Retina (tissue), 1 donor: ENCODE data around the gene CNGA1.
A peak's percentile ranks its signal among the peaks of the same experiment; 100 is the strongest.
"Not testable (repeated sequence)": the region's sequence is repeated elsewhere in the genome, so short reads cannot be mapped to it uniquely, and the experiment has no call there.

ENCODE experiments used
- DNase-seq: peaks from one replicate; pipeline ENCODE4 v3.0.0-alpha.2; 2016

Gene CNGA1

GRCh38 chr4:47954245-47954644, 62.2 kb downstream of the CNGA1 start:
- DNase-seq: no peak

DNA sequence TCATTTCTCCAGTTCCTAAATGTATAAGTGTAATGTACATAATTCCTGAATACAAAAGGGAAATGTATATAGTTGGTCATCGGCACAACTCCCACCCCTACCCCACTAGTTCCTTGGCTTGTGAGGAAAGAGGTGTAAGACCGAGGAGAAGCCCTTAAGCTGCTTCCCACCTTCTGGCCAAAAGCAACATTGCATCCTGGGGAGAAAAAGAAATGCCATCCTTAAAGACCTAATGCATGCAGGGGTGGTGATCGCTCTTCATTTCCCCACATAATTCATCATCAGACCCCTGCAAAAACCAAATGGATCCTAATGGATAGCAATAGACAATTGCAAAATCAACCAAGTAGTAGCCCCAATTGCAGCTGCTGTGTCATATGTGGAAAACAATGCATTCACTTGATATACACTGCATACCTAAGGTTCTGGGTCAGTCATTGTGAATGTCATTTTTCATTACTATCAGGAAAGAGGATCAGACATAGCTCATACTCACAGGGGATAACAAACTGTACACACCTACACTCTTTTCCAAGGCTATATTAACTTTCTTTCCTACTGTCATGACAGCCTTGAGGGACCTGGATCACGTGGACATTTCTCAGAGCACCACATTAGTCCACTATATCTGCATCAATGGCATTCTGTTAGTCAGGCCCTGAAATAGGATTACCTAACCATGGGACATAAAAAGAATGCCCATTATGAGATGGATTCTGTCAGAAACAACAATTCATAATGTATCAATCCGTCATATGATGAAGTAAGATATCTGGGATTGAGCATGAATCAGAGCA, 70.4 kb downstream of the CNGA1 start:
- no peak for DNase-seq

GRCh38 chr4:47942081-47942819, 74.2 kb downstream of the CNGA1 start:
- no peak for DNase-seq

DNA sequence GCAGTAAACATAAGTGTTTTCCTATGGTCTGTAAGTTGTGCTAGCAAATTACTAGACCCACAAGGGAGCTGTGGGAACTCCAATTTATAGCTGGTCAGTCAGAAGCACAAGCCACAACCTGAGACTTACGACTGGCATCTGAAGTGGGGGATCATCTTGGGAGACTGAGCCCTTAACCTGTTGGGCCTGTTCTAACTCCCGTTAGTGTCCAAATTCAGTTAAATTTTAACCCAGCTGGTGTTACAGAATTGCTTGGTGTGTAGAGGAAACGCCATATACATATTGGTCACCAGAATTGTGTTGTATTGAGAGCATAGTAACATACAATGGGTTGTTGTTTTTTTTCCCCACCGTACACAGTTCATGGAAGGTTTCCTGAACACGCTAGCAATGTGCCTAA, 77.0 kb downstream of the CNGA1 start:
- no peak for DNase-seq

- no peak for DNase-seq
Measured at GRCh38 chr4:47936336-47936735, 80.1 kb downstream of the CNGA1 start.

GRCh38 chr4:47933840-47934239, 82.6 kb downstream of the CNGA1 start:
- no peak for DNase-seq

DNA sequence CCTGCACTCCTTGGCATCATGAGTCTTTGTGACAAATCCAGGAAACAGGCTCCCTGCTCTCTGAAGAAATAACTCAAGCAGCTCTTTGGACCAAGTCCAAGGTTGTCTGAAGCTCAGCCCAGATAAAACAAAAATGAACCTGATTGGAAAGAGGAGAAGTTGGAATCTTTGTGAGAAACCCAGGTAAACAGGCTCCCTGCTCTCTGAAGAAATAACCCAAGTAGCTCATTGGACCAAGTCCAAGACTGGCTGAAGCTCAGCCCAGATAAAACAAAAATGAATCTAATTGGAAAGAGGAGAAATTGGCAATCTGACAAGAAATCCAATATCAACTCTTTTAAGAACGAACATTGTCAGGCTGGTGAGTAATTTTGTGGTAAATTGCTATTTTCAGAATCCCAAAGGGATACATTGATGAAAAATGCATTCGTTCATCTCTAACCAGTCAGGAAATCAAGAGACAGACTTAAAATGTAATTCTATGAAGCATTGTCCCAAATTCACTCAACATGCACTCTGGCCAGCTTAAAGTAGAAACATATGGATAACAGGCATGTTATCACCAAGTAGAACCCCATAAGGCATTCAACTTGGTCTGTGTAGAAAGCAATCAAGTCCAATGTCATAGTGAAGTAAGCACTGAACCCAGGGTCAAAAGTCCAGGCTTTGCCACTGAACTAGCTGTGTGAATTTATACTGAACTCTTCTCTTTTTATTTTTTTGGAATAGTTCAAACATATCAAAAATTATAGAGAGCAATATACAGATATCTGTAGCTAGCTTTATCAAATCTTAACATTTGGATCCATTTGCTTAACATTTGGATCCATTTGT, 85.3 kb downstream of the CNGA1 start:
- DNase-seq: no peak

GRCh38 chr4:47929682-47930201, 86.7 kb downstream of the CNGA1 start:
- DNase-seq: no peak

GRCh38 chr4:47926667-47927258, 89.7 kb downstream of the CNGA1 start:
- DNase-seq: peak; percentile 69

DNA sequence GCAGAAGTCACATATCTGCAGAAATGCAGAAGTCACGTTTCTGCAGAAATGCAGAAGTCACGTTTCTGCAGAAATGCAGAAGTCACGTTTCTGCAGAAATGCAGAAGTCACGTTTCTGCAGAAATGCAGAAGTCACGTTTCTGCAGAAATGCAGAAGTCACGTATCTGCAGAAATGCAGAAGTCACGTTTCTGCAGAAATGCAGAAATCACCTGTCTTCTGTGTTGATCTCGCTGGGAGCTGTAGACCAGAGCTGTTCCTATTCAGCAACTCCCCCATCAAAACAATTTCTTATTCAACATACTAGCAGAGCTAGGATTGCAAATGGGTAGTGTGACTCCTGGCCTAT, 93.2 kb downstream of the CNGA1 start:
- not testable (repeated sequence) for DNase-seq

DNA sequence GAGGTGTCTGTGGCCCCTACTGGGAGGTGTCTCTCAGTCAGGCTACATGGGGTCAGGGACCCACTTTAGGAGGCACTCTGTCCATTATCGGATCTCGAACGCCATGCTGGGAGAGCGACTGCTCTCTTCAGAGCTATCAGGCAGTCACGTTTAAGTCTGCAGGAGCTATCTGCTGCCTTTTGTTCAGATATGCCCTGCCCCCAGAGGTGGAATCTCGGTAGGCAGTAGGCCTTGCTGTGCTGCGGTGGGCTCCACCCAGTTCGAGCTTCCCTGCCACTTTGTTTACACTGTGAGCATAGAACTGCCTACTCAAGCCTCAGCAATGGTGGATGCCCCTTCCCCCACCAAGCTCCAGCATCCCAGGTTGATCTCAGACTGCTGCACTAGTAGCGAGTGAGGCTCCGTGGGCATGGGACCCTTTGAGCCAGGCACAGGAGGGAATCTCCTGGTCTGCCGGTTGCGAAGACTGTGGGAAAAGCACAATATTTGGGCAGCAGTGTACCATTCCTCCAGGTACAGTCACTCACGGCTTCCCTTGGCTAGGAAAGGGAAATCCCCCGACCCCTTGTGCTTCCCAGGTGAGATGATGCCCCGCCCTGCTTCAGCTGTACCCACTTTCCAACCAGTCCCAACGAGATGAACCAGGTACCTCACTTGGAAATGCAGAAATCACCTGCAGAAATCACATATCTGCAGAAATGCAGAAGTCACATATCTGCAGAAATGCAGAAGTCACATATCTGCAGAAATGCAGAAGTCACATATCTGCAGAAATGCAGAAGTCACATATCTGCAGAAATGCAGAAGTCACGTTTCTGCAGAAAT, 93.8 kb downstream of the CNGA1 start:
- not testable (repeated sequence) for DNase-seq

DNA sequence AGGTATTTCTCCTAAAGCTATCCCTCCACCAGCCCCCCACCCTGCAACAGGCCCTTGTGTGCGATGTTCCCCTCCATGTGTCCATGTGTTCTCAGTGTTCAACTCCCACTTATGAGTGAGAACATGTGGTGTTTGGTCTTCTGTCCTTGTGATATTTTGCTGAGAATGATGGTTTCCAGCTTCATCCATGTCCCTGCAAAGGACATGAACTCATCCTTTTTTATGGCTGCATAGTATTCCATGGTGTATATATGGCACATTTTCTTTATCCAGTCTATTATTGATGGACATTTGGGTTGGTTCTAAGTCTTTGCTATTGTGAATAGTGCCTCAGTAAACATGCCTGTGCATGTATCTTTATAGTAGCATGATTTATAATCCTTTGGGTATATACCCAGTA, 99.3 kb downstream of the CNGA1 start:
- not testable (repeated sequence) for DNase-seq

DNA sequence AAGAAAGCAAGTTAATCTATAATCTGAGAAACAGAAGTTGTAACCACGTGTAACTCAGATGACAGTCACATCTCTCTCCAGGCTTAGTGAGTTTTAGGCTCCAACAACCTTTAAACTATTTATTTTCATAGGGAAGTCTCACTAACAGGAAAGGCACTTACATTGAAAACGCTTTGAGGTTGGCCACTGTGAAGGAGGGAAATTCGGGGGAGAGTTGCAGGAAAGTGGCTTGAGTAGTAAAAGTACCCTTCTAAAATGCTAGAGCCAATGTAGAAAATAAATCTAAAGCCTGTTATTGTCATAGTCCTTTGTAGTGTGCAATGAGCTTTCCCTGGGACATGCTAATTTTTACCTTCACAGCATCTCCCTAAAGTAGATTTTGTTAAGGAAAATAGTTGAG, 101.1 kb downstream of the CNGA1 start:
- DNase-seq: no peak

- DNase-seq: no peak
Measured at GRCh38 chr4:47914926-47915237, 101.6 kb downstream of the CNGA1 start.

GRCh38 chr4:47914220-47914925, 102.1 kb downstream of the CNGA1 start, which contains the start of gene NFXL1:
Gene NFXL1 (minus strand): TSS chr4:47914583. CDS start chr4:47914203, 380 bp downstream.
- peak; percentile 94 for DNase-seq

GRCh38 chr4:47913861-47914219, 102.6 kb downstream of the CNGA1 start:
- no peak for DNase-seq

- DNase-seq: no peak
Measured at GRCh38 chr4:47913330-47913729, 103.2 kb downstream of the CNGA1 start.

DNA sequence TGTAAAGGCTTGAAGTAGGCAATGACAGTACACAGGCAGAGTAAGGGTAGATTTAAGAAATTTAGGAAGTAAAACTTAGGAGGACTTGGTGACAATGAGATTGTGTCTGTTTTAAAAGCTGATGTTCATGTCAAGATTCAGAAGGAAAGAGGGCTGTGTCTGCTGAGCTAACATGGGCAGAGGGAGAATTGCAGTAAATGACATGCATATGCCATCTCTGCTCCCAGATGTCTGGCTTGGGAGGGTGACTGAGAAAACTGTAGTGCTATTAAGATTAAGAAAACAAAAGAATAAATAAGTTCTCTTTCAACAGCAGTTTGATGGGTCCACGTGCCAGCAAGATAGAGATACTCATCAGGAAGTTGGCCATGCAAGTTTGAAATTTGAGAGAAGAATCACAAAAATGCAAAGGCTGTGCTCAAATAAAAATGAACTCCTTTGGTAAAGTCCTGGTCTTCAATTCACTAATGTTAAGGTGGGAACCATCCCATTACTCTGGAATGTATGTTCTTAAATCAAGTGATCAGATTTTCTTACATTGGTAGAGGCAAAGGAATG, 109.3 kb downstream of the CNGA1 start:
- no peak for DNase-seq

- no peak for DNase-seq
Measured at GRCh38 chr4:47899639-47900038, 116.8 kb downstream of the CNGA1 start.

DNA sequence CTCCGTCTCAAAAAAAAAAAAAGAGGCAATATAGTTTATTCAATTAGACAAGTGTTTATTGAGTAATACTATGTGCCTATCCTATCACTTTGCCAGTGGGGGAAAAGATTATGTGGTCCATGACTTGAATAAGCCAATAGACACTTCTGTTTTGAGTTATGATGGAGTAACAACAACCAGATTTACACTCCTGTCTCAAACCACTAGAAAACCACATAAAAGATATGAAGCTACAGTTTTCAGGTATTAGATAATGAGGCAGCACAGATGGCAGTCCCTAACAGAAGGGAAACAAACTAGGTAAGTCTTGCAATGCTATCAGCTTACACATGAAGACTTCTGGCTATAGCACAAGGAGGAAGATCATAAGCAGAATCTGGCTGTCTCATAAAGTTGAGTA, 124.6 kb downstream of the CNGA1 start:
- DNase-seq: no peak
